HCT116 (cell line): ENCODE results near the gene CSHL1.

Source experiments
- CEBPB ChIP-seq: IDR thresholded peaks from 2 replicates; pipeline ENCODE4 v1.6.1; 2012; ENCODE audit warnings: low read depth
- CTCF ChIP-seq, 3 experiments: fragments of 200-600 bp in 1 of 3; sonication (generic) in 1 of 3; IDR thresholded peaks in 2 of 3; conservative IDR thresholded peaks in 1 of 3; 2 replicates each; pipeline ENCODE4 v1.5.1; 2012 to 2017; ENCODE audit warnings: low read depth in 2 of 3, low read length in 2 of 3, antibody characterized with exemption in 1 of 3, borderline replicate concordance in 1 of 3, control low read depth in 1 of 3, mild to moderate bottlenecking in 1 of 3, mixed read lengths in 1 of 3, mixed run types in 1 of 3, moderate library complexity in 1 of 3; ENCODE audit not compliant: insufficient read depth in 1 of 3
- EGR1 ChIP-seq: IDR thresholded peaks from 2 replicates; pipeline ENCODE4 v1.6.1; 2012; ENCODE audit warnings: low read depth
- EZH2 ChIP-seq: fragments of 200-600 bp; sonication (generic); IDR thresholded peaks from 2 replicates; pipeline ENCODE4 v1.6.1; 2017; ENCODE audit warnings: antibody characterized with exemption, mixed run types
- EZH2phosphoT487 ChIP-seq: fragments of 200-600 bp; IDR thresholded peaks from 2 replicates; pipeline ENCODE4 v1.6.1; 2018; ENCODE audit warnings: antibody characterized with exemption, borderline replicate concordance
- POLR2A ChIP-seq: IDR thresholded peaks from 2 replicates; pipeline ENCODE4 v1.7.0; 2011; ENCODE audit warnings: borderline replicate concordance; ENCODE audit not compliant: insufficient read depth, insufficient read length; ENCODE audit errors: extremely low read depth
- POLR2AphosphoS5 ChIP-seq: IDR thresholded peaks from 2 replicates; pipeline ENCODE4 v1.6.1; 2011; ENCODE audit warnings: mild to moderate bottlenecking, low read depth, low read length, moderate library complexity
- RAD21 ChIP-seq: IDR thresholded peaks from 2 replicates; pipeline ENCODE4 v1.6.1; 2012; ENCODE audit warnings: low read depth, mild to moderate bottlenecking
- SIN3A ChIP-seq: IDR thresholded peaks from 2 replicates; pipeline ENCODE4 v1.6.1; 2012; ENCODE audit warnings: low read depth
- YY1 ChIP-seq: IDR thresholded peaks from 2 replicates; pipeline ENCODE4 v1.6.1; 2011; ENCODE audit warnings: low read length, low read depth, moderate library complexity, mild to moderate bottlenecking; ENCODE audit not compliant: insufficient replicate concordance; ENCODE audit errors: extremely low read depth
- ZNF274 ChIP-seq: fragments of 200-500 bp; sonication (Bioruptor generic); IDR thresholded peaks from 2 replicates; pipeline ENCODE4 v1.6.1; 2014; ENCODE audit warnings: mild to moderate bottlenecking, low read depth, low read length, inconsistent platforms

DNA sequence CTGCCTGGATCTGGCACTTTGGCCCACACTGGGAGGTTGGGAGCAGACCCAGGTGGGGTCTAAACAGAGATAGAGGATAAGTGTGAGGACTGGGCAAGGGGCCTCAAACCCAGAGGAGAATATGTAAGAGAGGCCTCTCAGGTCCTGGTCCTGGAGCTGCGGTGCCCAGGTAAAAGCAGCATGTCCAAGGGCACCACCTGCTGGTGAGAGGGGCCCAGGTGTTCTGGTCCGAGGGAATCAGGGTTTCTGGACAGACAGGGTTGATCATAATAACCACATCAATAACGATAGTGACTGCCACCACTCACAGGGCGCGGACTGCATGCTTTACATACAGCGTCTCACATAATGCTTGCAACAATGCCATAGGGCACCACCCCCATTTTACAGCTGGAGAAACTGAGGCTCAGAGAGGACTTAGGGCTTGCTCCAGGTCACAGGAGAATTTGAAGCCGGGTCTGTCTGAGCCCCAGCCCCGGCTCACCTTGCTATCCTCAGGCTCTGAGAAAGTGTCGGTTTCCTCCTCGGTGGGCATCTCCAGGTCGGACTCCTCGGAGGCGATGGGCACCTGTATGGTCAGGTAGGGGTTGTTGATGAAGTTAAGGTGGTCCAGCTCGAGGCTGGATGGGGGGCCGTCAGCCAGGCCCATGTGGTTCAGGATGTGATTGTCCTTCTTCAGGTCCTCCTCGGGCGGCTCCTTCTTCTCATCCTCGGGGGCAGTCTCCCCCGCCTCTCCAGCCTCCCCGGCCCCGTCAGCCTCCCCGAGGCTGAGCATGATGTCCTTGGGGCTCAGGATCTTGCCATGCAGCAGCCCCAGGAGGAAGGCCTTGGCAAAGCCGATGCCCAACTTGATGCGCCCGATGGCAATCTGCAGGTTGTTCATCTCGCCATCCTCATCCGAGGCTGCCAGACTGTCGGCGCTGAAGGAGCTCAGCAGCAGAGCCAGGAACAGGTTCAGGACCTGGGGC lies 40.2 kb upstream of the CSHL1 start:
- TF ChIP-seq POLR2A, result no peak
- TF ChIP-seq CTCF (IDR thresholded peaks at IDR 0.05 in 2 of 3, conservative IDR thresholded peaks at IDR 0.05 in 1 of 3; ENCODE audit: borderline replicate concordance in 1 of 3, insufficient read depth in 1 of 3, low read depth in 2 of 3, low read length in 2 of 3), result peak; percentile 82 to 98 (median 98)
- no peak for TF ChIP-seq EZH2
- no peak for TF ChIP-seq ZNF274
- peak; percentile 71 for TF ChIP-seq RAD21
- TF ChIP-seq EGR1, result no peak
- TF ChIP-seq CEBPB, result no peak
- TF ChIP-seq EZH2phosphoT487, result no peak
- TF ChIP-seq POLR2AphosphoS5, result no peak
- no peak for TF ChIP-seq YY1
- no peak for TF ChIP-seq SIN3A
